SU-DHL-6 (cell line): ENCODE results near the gene HEY2.

Experiments used
- EZH2phosphoT487 ChIP-seq: fragments of 200-600 bp; sonication (generic), shearing (Covaris generic); conservative IDR thresholded peaks from 2 replicates; pipeline ENCODE4 v1.6.1; 2018; ENCODE audit warnings: mild to moderate bottlenecking, antibody characterized with exemption, low read length, moderate library complexity, mixed read lengths
- TF ChIP-seq, protein P1 (sequence below): fragments of 200-600 bp; sonication (generic); IDR thresholded peaks from one replicate; pipeline ENCODE4 v1.5.1; 2017; ENCODE audit warnings: antibody characterized with exemption, mild to moderate bottlenecking, low read length, moderate library complexity; ENCODE audit not compliant: insufficient read depth, poor library complexity, severe bottlenecking

- TF ChIP-seq, protein P1, sequence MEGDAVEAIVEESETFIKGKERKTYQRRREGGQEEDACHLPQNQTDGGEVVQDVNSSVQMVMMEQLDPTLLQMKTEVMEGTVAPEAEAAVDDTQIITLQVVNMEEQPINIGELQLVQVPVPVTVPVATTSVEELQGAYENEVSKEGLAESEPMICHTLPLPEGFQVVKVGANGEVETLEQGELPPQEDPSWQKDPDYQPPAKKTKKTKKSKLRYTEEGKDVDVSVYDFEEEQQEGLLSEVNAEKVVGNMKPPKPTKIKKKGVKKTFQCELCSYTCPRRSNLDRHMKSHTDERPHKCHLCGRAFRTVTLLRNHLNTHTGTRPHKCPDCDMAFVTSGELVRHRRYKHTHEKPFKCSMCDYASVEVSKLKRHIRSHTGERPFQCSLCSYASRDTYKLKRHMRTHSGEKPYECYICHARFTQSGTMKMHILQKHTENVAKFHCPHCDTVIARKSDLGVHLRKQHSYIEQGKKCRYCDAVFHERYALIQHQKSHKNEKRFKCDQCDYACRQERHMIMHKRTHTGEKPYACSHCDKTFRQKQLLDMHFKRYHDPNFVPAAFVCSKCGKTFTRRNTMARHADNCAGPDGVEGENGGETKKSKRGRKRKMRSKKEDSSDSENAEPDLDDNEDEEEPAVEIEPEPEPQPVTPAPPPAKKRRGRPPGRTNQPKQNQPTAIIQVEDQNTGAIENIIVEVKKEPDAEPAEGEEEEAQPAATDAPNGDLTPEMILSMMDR, result no peak
- no peak for TF ChIP-seq EZH2phosphoT487
Observed at GRCh38 chr6:125751334-125751916, 2.0 kb downstream of the HEY2 start.
